H1 (cell line): Measurements from ENCODE around the gene CFAP161. TPM values are rescaled to one million over a fixed set of nuclear protein-coding genes. Genes with fewer than 3 reads are reported as not detected.

Source experiments
- CTCF ChIA-PET: fragments of 300-600 bp; sonication (Branson Sonifier 250); formaldehyde crosslinking; loops from one replicate; lab custom pipeline; 2021; ENCODE audit not compliant: partially characterized antibody; lab: Charles Lee
- POLR2A ChIA-PET: fragments of 300-600 bp; sonication (Branson Sonifier 250); formaldehyde crosslinking; loops from one replicate; lab custom pipeline; 2021; ENCODE audit warnings: inconsistent platforms; ENCODE audit not compliant: partially characterized antibody; lab: Charles Lee
- DNase-seq, 2 experiments: peaks; one replicate each; pipeline versions ENCODE4 v3.0.0 to v3.0.0-alpha.2; 2010 to 2022; ENCODE audit warnings: low spot score in 2 of 2, low read depth in 1 of 2, mixed read lengths in 1 of 2
- FAIRE-seq: peaks from 2 replicates; lab custom pipeline; 2011; peaks lifted over from hg19 to GRCh38; lab: Jason Lieb, UNC
- H2AFZ ChIP-seq: 2 replicates; pipeline ENCODE4 v1.8.1; 2012; ENCODE audit warnings: low read length, inconsistent platforms
- H2AK5ac ChIP-seq: 2 replicates; pipeline ENCODE4 v1.6.1; 2013; ENCODE audit warnings: low read depth, low read length
- H2BK120ac ChIP-seq: replicated peaks from 2 replicates; pipeline ENCODE3; 2013; ENCODE audit warnings: low read depth, low read length, inconsistent platforms
- H2BK12ac ChIP-seq: 2 replicates; pipeline ENCODE4 v1.6.1; 2013; ENCODE audit warnings: low read depth, low read length
- H2BK15ac ChIP-seq: 2 replicates; pipeline ENCODE4 v1.6.1; 2013; ENCODE audit warnings: low read length
- H2BK20ac ChIP-seq: 2 replicates; pipeline ENCODE4 v1.6.1; 2013; ENCODE audit warnings: low read length
- H2BK5ac ChIP-seq: 2 replicates; pipeline ENCODE4 v1.6.1; 2013; ENCODE audit warnings: low read depth, low read length
- H3K14ac ChIP-seq: 2 replicates; pipeline ENCODE4 v1.6.1; 2013; ENCODE audit warnings: inconsistent platforms; ENCODE audit not compliant: insufficient read length
- H3K18ac ChIP-seq: 2 replicates; pipeline ENCODE4 v1.6.1; 2013; ENCODE audit warnings: low read length; ENCODE audit errors: extremely low read depth
- H3K23ac ChIP-seq: 2 replicates; pipeline ENCODE4 v1.6.1; 2013; ENCODE audit warnings: inconsistent platforms; ENCODE audit not compliant: insufficient read length
- H3K23me2 ChIP-seq: 2 replicates; pipeline ENCODE4 v1.6.1; 2013; ENCODE audit warnings: low read depth, low read length
- H3K27ac ChIP-seq: 2 replicates; pipeline ENCODE4 v1.6.1; 2011; ENCODE audit warnings: low read depth, low read length, inconsistent platforms
- H3K27me3 ChIP-seq, 4 experiments: replicated peaks in 1 of 4; 1 replicate in 1 of 4; 2 replicates in 3 of 4; pipeline versions ENCODE4 v1.6.1 to v1.8.1; 2011 to 2013; ENCODE audit warnings: low read length in 3 of 4, mild to moderate bottlenecking in 3 of 4, inconsistent platforms in 2 of 4, mixed read lengths in 2 of 4, moderate library complexity in 1 of 4; ENCODE audit not compliant: control insufficient read depth in 3 of 4, insufficient read depth in 3 of 4; ENCODE audit errors: extremely low read depth in 1 of 4
- H3K36me3 ChIP-seq, 4 experiments: 2 replicates each; pipeline versions ENCODE4 v1.6.1 to v1.8.1; 2011 to 2013; ENCODE audit warnings: mild to moderate bottlenecking in 4 of 4, low read length in 3 of 4, moderate library complexity in 2 of 4, control low read depth in 1 of 4, inconsistent platforms in 1 of 4; ENCODE audit not compliant: insufficient read depth in 4 of 4, control insufficient read depth in 2 of 4
- H3K4ac ChIP-seq: replicated peaks from 2 replicates; pipeline ENCODE3; 2013; ENCODE audit warnings: low read length, low read depth, mixed read lengths, inconsistent platforms; ENCODE audit not compliant: insufficient read length
- H3K4me1 ChIP-seq, 4 experiments: replicated peaks in 1 of 4; 1 replicate in 1 of 4; 2 replicates in 3 of 4; pipeline versions ENCODE4 v1.6.1 to v1.8.1; 2011 to 2013; ENCODE audit warnings: low read length in 3 of 4, inconsistent platforms in 2 of 4, mixed read lengths in 1 of 4; ENCODE audit not compliant: insufficient read depth in 4 of 4, control insufficient read depth in 3 of 4
- H3K4me2 ChIP-seq, 2 experiments: 2 replicates each; pipeline versions ENCODE4 v1.6.1 to v1.8.1; 2011 to 2013; ENCODE audit warnings: low read depth in 2 of 2, low read length in 2 of 2, control low read depth in 1 of 2, inconsistent platforms in 1 of 2, mild to moderate bottlenecking in 1 of 2; ENCODE audit not compliant: insufficient read depth in 1 of 2
- H3K4me3 ChIP-seq, 4 experiments: fragments of 200-600, 300-600 bp in 1 of 4; sonication (generic), shearing (Covaris generic), sonication (Bioruptor Twin) in 1 of 4; 2 replicates each; pipeline versions ENCODE4 v1.5.1 to v1.8.1; 2011 to 2016; ENCODE audit warnings: low read length in 4 of 4, low read depth in 3 of 4, control low read depth in 2 of 4, inconsistent platforms in 2 of 4, mild to moderate bottlenecking in 2 of 4, mixed read lengths in 1 of 4, moderate library complexity in 1 of 4; ENCODE audit not compliant: insufficient read depth in 2 of 4; ENCODE audit errors: extremely low read depth in 1 of 4
- H3K56ac ChIP-seq: replicated peaks from 2 replicates; pipeline ENCODE3; 2013; ENCODE audit warnings: low read depth, mild to moderate bottlenecking, mixed read lengths, low read length, inconsistent platforms; ENCODE audit not compliant: insufficient read length
- H3K79me1 ChIP-seq: 2 replicates; pipeline ENCODE4 v1.6.1; 2013; ENCODE audit warnings: low read depth, low read length, control low read depth
- H3K79me2 ChIP-seq, 2 experiments: 2 replicates each; pipeline versions ENCODE4 v1.6.1 to v1.8.1; 2012 to 2013; ENCODE audit warnings: low read length in 2 of 2, mild to moderate bottlenecking in 2 of 2, inconsistent platforms in 1 of 2; ENCODE audit not compliant: insufficient read depth in 2 of 2, control insufficient read depth in 1 of 2
- H3K9ac ChIP-seq, 4 experiments: replicated peaks in 1 of 4; 1 replicate in 1 of 4; 2 replicates in 3 of 4; pipeline versions ENCODE4 v1.6.1 to v1.8.1; 2011 to 2013; ENCODE audit warnings: low read depth in 3 of 4, low read length in 3 of 4, control low read depth in 2 of 4, mild to moderate bottlenecking in 2 of 4, moderate library complexity in 2 of 4, inconsistent platforms in 1 of 4; ENCODE audit errors: extremely low read depth in 1 of 4
- H3K9me3 ChIP-seq, 2 experiments: 2 replicates each; pipeline versions ENCODE4 v1.6.1 to v1.8.1; 2012 to 2013; ENCODE audit warnings: mild to moderate bottlenecking in 2 of 2, moderate library complexity in 2 of 2, control low read depth in 1 of 2, inconsistent platforms in 1 of 2, low read depth in 1 of 2, low read length in 1 of 2, mixed read lengths in 1 of 2; ENCODE audit not compliant: insufficient read depth in 2 of 2
- H4K20me1 ChIP-seq, 2 experiments: replicated peaks in 1 of 2; 2 replicates each; pipeline versions ENCODE3 to v1.8.1; 2011 to 2013; ENCODE audit warnings: inconsistent platforms in 2 of 2, low read length in 2 of 2, mild to moderate bottlenecking in 1 of 2; ENCODE audit not compliant: insufficient read depth in 2 of 2, control insufficient read depth in 1 of 2
- H4K5ac ChIP-seq: 2 replicates; pipeline ENCODE4 v1.6.1; 2013; ENCODE audit warnings: low read length, low read depth, mixed read lengths, inconsistent platforms; ENCODE audit not compliant: insufficient read length
- H4K8ac ChIP-seq: 2 replicates; pipeline ENCODE4 v1.8.0; 2013; ENCODE audit warnings: mild to moderate bottlenecking, moderate library complexity, low read length, inconsistent platforms; ENCODE audit not compliant: insufficient read depth; ENCODE audit errors: extremely low read depth
- H4K91ac ChIP-seq: replicated peaks from 2 replicates; pipeline ENCODE3; 2013; ENCODE audit warnings: low read length, mixed read lengths, inconsistent platforms; ENCODE audit not compliant: insufficient read length
- KDM5A ChIP-seq: fragments of 200-600 bp; IDR thresholded peaks from 2 replicates; pipeline ENCODE4 v1.7.1; 2012; ENCODE audit warnings: mild to moderate bottlenecking, low read length, inconsistent platforms, mixed read lengths
- RAD21 ChIP-seq, 2 experiments: IDR thresholded peaks in 1 of 2; conservative IDR thresholded peaks in 1 of 2; 2 replicates each; pipeline ENCODE4 v1.6.1; 2011; ENCODE audit warnings: low read depth in 2 of 2, low read length in 2 of 2, improper control_type of control experiment in 1 of 2, inconsistent platforms in 1 of 2, mild to moderate bottlenecking in 1 of 2, moderate library complexity in 1 of 2
- WGBS, 2 experiments: shearing (Covaris generic) in 1 of 2; methylation state at CpG; one replicate each; pipeline versions ENCODE4 v1.1.6 to v1.1.7; 2013 to 2015; ENCODE audit warnings: low lambda C conversion rate in 2 of 2, mixed read lengths in 2 of 2, inconsistent platforms in 1 of 2, low coverage in 1 of 2, missing lambda C conversion rate in 1 of 2; ENCODE audit not compliant: insufficient replicate concordance in 2 of 2, insufficient coverage in 1 of 2, insufficient read length in 1 of 2; ENCODE audit errors: extremely low coverage in 1 of 2, missing lambda C conversion rate in 1 of 2; 5-methylcytosine and 5-hydroxymethylcytosine counted together
- polyA plus RNA-seq, 7 experiments: library from polyadenylated mRNA; depleted of rRNA in 3 of 7; stranded (reverse) in 5 of 7; unstranded in 2 of 7; fragments of >200 nt in 5 of 7; fragments of 200-250 nt in 2 of 7; gene quantifications; 1 replicate in 5 of 7; 2 replicates in 1 of 7; 4 replicates in 1 of 7; pipeline versions ENCODE4 v1.2.1 to v1.2.3, GENCODE V29; 2011 to 2013; ENCODE audit warnings: missing spikeins in 2 of 7, mixed read lengths in 2 of 7
- total RNA-seq: library from RNA; stranded (reverse); fragmentation: NEBNext Ultra II Directional; extraction: Animal tissue kit (Norgen Biotek cat#: 25700); gene quantifications from 2 replicates; pipeline ENCODE4 v1.2.1, GENCODE V29; 2021
- TF ChIP-seq, protein P1 (sequence below), 3 experiments: IDR thresholded peaks; 1 replicate in 2 of 3; 2 replicates in 1 of 3; pipeline versions ENCODE4 v1.5.1 to v1.6.1; 2011; ENCODE audit warnings: low read length in 3 of 3, mild to moderate bottlenecking in 3 of 3, inconsistent platforms in 2 of 3, low read depth in 1 of 3, moderate library complexity in 1 of 3; ENCODE audit not compliant: insufficient read depth in 1 of 3; ENCODE audit errors: control extremely low read depth in 1 of 3

CFAP161 gene
- total and polyA plus RNA-seq, 2 of the 8 experiments (the other 6 are each of a cell fraction or from before 2014, with no cell fraction given), result 0.05 TPM; not detected in 1

GRCh38 chr15:81108427-81108826 lies 25.6 kb upstream of the CFAP161 start:
- Histone ChIP-seq H3K4me2 (no peak overlapping the region), H3K79me2 (no peaks in the 10 kb centered on the region), H2AFZ (no peak overlapping the region), H3K4ac (no peak overlapping the region), H3K4me1 (peaks cover 0 to 2% (median 0%) of the 10 kb centered on the region in 4 experiments; a peak in 1 of 7 replicates), H3K56ac (no peak overlapping the region), H3K9me3 (no peaks in the 10 kb centered on the region), H3K36me3 (no peaks in the 10 kb centered on the region), H3K23me2 (no peaks in the 10 kb centered on the region), H3K9ac (no peak overlapping the region), H3K18ac (no peak overlapping the region), H3K27me3 (no peaks in the 10 kb centered on the region), H2BK120ac (no peak overlapping the region), H4K8ac (no peak overlapping the region), H3K79me1 (no peaks in the 10 kb centered on the region), H3K27ac (no peak overlapping the region), H4K91ac (no peak overlapping the region), H3K23ac (no peak overlapping the region), H2AK5ac (no peak overlapping the region), H2BK12ac (no peak overlapping the region), H2BK20ac (no peak overlapping the region), H4K5ac (no peak overlapping the region), H3K4me3 (no peak overlapping the region), H2BK15ac (no peak overlapping the region), H4K20me1 (no peaks in the 10 kb centered on the region), H2BK5ac (no peak overlapping the region), H3K14ac (no peak overlapping the region)
- TF ChIP-seq RAD21 (IDR thresholded peaks at IDR 0.05 in 1 of 2, conservative IDR thresholded peaks at IDR 0.05 in 1 of 2; ENCODE audit: low read depth in 2 of 2, low read length in 2 of 2) (peak; percentile 36 to 54; a peak in 3 of 4 replicates), KDM5A (no peak)
- TF ChIP-seq, protein P1, sequence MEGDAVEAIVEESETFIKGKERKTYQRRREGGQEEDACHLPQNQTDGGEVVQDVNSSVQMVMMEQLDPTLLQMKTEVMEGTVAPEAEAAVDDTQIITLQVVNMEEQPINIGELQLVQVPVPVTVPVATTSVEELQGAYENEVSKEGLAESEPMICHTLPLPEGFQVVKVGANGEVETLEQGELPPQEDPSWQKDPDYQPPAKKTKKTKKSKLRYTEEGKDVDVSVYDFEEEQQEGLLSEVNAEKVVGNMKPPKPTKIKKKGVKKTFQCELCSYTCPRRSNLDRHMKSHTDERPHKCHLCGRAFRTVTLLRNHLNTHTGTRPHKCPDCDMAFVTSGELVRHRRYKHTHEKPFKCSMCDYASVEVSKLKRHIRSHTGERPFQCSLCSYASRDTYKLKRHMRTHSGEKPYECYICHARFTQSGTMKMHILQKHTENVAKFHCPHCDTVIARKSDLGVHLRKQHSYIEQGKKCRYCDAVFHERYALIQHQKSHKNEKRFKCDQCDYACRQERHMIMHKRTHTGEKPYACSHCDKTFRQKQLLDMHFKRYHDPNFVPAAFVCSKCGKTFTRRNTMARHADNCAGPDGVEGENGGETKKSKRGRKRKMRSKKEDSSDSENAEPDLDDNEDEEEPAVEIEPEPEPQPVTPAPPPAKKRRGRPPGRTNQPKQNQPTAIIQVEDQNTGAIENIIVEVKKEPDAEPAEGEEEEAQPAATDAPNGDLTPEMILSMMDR (IDR thresholded peaks at IDR 0.05; ENCODE audit: control extremely low read depth in 1 of 3, insufficient read depth in 1 of 3, low read depth in 1 of 3, low read length in 3 of 3), result peak in 2 of 3 experiments; percentile 48 to 70; a peak in 3 of 4 replicates
- DNase-seq (no peak), FAIRE-seq (no peak)
- CTCF ChIA-PET, result interaction anchor here (0.6 to 13.6 kb wide), 23 partner anchors 9 to 166 kb away, joined by 3 to 262 read pairs (median 4); no protein-coding TSS in a partner anchor
- WGBS, 2 experiments, result 83% methylated on average over 1 of the region's 1 CpG; no CpG with 5 or more reads in 1 of the 2 experiments
- POLR2A ChIA-PET, result interaction anchor here (1.1 kb wide), 1 partner anchor 106 kb away, joined by 4 read pairs; no protein-coding TSS in a partner anchor
